ENCODE measurements around the gene JCAD.
"Not testable (repeated sequence)": the region's sequence is repeated elsewhere in the genome, so short reads cannot be mapped to it uniquely, and the experiment has no call there.

JCAD gene

DNA sequence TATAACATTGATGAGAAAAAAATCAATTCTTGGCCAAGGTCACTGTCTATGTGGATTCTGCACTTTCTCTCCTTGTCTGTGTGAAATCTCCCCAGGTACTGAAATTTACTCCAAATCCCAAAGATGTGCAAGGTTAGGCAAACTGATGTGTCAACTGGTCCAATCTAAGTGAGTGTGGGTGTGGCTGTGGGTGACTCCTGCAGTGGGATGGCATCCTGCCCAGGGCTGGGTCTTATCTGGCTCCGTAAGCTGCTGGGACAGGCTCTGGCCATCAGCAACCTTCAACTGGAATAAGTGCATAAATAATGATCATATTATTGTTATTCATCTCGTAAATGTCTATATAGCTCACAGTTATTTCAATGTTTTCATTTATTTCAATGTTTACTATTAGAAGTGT, 79.3 kb downstream of the JCAD start:
- DNase-seq: no peak

DNA sequence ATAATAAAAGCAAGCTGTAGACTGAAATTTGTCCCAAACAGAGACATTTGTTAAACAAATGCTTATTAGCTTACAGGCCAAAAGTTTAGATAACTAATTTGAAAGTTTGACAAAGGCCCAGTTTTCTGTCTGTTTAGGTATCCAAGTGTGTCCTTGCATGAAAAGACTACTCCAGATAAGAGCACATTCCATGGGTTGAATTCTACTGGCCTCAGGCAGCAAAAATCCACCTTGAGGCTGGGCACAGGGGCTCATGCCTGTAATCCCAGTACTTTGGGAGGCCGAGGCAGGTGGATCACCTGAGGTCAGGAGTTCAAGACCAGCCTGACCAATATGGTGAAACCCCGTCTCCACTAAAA, 80.0 kb downstream of the JCAD start:
- DNase-seq: not testable (repeated sequence)

DNA sequence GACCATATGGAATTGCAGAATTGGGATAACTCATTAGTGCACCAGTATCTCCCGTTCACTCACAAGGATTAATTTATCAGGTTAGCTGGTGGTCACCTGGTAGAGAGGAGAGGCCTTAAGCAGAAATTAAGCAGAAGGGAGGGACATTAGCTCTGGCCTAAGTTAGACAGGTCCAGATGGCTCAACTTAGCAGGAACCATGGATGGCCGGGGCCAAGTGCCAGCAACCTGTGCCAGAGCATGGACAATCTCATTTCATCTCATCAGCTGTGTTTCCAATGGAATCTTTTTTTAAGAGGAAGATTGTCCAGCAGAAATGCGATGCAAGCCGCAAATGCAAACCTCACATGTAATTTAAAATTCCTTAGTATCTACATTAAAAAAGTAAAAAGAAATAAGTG, 82.2 kb downstream of the JCAD start:
- no peak for DNase-seq

DNA sequence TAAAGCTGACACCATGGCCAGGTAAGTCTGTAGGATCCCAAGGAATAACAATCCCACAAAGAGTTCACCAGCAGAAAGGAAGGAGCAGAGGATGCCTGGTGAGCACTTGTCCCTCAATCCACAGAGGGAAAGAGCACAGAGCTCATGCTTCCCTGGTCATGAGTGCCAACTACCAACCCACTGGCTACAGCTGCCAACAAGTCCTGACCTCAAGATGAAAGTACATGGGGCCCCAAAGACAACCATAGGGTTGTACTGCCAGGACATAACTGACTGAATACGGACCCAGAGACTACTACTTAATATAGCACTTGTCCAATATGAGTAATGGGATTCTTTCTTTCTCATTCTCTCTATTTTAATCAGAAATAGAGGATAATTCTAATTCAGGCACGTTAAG, 83.3 kb downstream of the JCAD start:
- DNase-seq: no peak

DNA sequence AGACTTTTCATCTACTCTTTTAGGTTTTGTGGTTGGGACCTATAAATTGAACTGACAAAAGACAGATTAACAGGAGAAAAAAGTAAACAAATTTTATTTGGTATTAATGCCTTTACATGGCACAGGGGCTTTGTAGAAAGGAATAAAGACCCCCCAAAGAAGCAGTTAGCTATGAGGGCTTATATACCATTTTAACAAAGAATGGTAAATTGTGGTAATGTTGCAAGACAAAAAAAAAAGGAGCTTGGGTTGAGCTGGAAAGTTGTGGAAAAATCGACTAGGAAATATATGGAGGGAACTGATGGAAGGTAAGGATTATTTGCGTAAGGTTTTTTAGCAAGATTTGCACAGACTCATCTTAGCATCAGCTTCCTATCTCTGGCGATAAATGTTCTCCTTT, 84.6 kb downstream of the JCAD start:
- DNase-seq: no peak

DNA sequence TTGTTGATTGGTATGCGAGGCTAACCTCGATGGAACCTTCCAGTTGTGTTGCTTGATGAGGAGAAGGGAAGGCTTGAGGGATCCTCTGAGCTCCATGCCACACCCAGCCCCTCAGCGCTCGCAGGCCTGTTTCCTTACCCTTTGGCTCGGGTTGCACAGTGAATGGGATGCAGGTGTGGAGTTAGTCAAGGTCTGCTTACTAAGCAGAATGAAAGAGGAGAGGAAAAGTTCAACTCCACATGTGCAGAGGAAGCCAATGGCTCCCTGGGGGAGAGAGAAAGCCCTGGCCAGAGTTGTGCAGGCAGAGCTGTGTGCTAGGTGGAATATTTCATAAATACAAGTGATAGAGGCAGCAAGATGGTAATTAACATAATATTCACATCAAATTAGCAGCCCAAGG, 85.5 kb downstream of the JCAD start:
- DNase-seq: no peak

DNA sequence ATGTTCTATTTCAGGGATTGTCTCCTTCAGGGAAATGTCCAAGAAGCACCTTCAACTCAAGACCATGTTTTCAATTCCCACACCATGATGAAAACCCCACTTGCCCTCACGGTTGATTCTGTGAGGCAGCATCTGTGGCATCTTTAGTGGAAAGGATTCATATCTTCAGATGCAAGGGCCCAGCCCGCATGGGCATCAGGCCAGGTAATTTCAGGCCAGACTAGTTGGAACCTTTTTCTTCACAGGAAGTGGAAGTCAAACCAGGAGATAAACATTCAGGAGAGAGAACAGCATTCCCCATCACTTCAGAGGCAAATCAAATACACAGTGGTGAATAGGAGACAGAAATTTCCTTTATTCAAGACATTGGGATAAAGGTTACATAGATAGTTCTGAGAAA, 88.8 kb downstream of the JCAD start:
- DNase-seq: no peak

DNA sequence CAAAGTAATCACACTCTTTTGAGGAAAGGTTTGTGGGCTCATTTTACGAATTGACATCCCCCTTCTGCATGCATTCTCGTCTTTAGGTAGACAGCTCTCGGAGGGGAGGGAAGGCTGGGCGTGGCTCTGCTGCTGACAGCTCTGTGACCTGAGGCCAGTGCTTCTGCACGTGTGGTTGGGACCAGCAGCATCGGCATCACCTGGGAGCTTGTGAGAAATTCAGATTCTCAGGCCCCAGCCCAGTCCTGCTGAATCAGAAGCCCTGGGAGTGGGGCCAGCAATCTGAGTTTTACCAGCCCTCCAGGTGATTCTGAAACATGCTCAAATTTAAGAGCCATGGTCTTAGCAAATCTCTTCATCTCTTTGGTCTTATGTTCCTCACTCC, 89.4 kb downstream of the JCAD start:
- no peak for DNase-seq

DNA sequence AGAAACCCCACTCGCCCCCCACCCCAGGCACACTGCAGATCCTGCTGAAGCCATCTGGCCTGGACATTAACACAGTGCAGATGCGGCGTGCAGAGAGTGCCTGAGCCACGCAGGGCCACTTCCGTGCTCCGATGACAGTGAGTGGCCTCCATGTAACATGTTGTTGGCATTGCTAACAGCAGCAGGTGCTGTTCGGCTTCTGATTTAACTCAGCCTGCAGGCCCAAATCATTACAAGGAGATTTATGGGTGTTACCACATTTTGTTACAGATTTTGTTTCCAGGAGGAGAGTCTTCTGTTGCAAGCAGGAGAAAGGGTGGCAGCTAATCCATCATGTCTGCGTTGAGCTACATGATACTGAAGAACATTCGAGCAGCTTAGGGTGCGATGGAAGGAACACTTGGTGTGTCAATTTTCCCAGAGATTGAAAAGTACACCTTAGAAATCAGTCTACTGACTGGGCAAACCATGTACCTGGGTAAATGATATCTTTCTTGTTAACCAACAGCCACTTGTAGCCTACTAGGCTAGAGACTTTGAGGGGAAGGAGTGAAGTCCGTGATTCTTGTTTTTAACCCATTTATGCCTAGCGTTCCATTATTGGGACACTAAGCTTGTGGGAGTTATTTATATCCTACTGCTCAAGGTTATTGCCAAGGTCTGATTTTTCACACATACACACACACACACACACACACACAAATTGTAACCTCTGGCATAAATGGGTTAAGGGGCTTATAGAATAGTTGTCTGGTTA, 90.0 kb downstream of the JCAD start:
- no peak for DNase-seq

DNA sequence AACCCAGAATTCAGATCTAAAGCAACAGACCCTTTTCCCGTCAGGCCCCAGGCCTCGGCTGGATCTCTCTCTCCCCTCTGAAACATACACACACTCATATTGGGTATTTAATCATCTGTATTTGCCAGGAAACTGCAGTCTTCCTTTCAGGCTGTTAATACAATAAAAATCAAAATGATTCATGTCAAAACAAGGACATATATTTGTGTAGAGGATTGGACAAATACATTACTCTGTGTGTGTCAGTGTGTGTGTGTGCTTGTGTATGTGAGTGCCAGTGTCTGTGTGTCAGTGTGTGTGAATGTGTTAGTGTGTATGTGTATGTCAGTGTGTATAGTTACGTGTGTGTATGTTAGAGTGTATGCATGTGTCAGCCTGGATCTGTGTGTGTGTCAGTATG, 90.8 kb downstream of the JCAD start:
- no peak for DNase-seq

DNA sequence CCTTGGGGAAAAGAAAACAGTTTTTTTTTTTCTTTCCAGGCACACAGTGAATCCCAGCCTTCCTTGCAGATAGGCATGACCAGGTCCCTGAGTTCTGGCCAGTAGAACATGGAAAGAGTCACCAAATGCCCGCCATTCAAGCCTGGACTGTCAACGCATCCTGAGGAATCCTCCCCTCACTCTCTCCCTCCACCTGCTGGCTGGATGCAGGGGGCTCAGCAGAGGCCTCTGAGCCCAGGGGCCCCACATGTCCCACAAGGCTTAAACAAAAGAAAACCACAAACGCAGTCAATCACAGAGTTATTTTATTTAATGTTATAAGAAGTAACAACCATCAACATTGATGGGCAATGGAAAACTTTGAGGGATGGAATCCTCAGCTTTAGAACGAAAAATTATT, 93.1 kb downstream of the JCAD start:
- no peak for DNase-seq
